Chondrocyte (in vitro differentiated cells): ENCODE measurements around the gene FER1L5. TPM values are rescaled to one million over a fixed set of nuclear protein-coding genes. Genes with fewer than 3 reads are reported as not detected.
A peak's percentile ranks its signal among the peaks of the same experiment; 100 is the strongest.

ENCODE experiments used
- DNase-seq: peaks from one replicate; pipeline ENCODE4 v3.0.0; 2021; ENCODE audit warnings: mixed read lengths, low spot score
- H3K27ac Mint-ChIP-seq: one replicate; pipeline ENCODE4 v1.8.0; 2021; ENCODE audit warnings: mild to moderate bottlenecking, moderate library complexity, mixed read lengths; ENCODE audit not compliant: unreplicated experiment
- H3K27me3 Mint-ChIP-seq: 2 replicates; pipeline ENCODE4 v1.8.0; 2021; ENCODE audit warnings: low read depth, mixed read lengths
- H3K36me3 Mint-ChIP-seq: 2 replicates; pipeline ENCODE4 v1.8.0; 2021; ENCODE audit warnings: low read depth, mixed read lengths
- H3K4me1 Mint-ChIP-seq: 2 replicates; pipeline ENCODE4 v1.8.0; 2021; ENCODE audit warnings: low read depth, mild to moderate bottlenecking, mixed read lengths
- H3K4me3 Mint-ChIP-seq: one replicate; pipeline ENCODE4 v1.8.0; 2021; ENCODE audit warnings: mild to moderate bottlenecking, moderate library complexity, mixed read lengths; ENCODE audit not compliant: unreplicated experiment
- H3K9me3 Mint-ChIP-seq: 2 replicates; pipeline ENCODE4 v1.8.0; 2021; ENCODE audit warnings: low read depth, mixed read lengths
- CTCF ChIP-seq: fragments of 200-600 bp; sonication (generic); IDR thresholded peaks from 2 replicates; pipeline ENCODE4 v1.5.0; 2021; ENCODE audit warnings: antibody characterized with exemption, mild to moderate bottlenecking, moderate library complexity
- total RNA-seq: library from RNA; stranded (reverse); gene quantifications from 3 replicates; pipeline ENCODE4 v1.2.1, GENCODE V29; 2021

The FER1L5 gene
- total RNA-seq, 1 donor from 2014 or later, result not detected

GRCh38 chr2:96729748-96730147, 87.2 kb downstream of the FER1L5 start:
- DNase-seq, result no peak
- H3K36me3 Mint-ChIP-seq, result peaks cover 30% of the 10 kb centered on the region
- no peaks in the 10 kb centered on the region for H3K27me3 Mint-ChIP-seq
- H3K9me3 Mint-ChIP-seq, result no peaks in the 10 kb centered on the region
- H3K27ac Mint-ChIP-seq, result peak overlapping the region; percentile 20
- H3K4me3 Mint-ChIP-seq, result no peak overlapping the region
- H3K4me1 Mint-ChIP-seq, result peaks cover 15% of the 10 kb centered on the region
- no peak for TF ChIP-seq CTCF

- Mint-ChIP-seq H3K9me3 (no peaks in the 10 kb centered on the region), H3K27ac (peak overlapping the region; percentile 57), H3K27me3 (no peaks in the 10 kb centered on the region), H3K4me3 (no peak overlapping the region), H3K4me1 (peaks cover 15% of the 10 kb centered on the region), H3K36me3 (peaks cover 30% of the 10 kb centered on the region)
- no peak for DNase-seq
- TF ChIP-seq CTCF, result no peak
These were observed 87.6 kb downstream of the FER1L5 start for GRCh38 chr2:96730212-96730611.

- no peak overlapping the region for H3K27ac Mint-ChIP-seq
These were observed 91.4 kb downstream of the FER1L5 start for GRCh38 chr2:96733931-96734330.

GRCh38 chr2:96734880-96735583, 92.5 kb downstream of the FER1L5 start:
- Mint-ChIP-seq H3K36me3 (peaks cover 20% of the 10 kb centered on the region), H3K4me3 (no peak overlapping the region), H3K9me3 (no peaks in the 10 kb centered on the region), H3K27me3 (no peaks in the 10 kb centered on the region), H3K27ac (no peak overlapping the region), H3K4me1 (peaks cover 32% of the 10 kb centered on the region)
- TF ChIP-seq CTCF, result no peak
- DNase-seq, result no peak

More at GRCh38 chr2:96733931-96734330, 91.4 kb downstream of the FER1L5 start:
- TF ChIP-seq CTCF, result no peak
- H3K36me3 Mint-ChIP-seq, result peaks cover 19% of the 10 kb centered on the region
- peaks cover 26% of the 10 kb centered on the region for H3K4me1 Mint-ChIP-seq
- no peaks in the 10 kb centered on the region for H3K27me3 Mint-ChIP-seq
- no peak overlapping the region for H3K4me3 Mint-ChIP-seq
- no peak for DNase-seq
- H3K9me3 Mint-ChIP-seq, result no peaks in the 10 kb centered on the region

GRCh38 chr2:96737251-96737650, 94.7 kb downstream of the FER1L5 start:
- Mint-ChIP-seq H3K4me1 (peaks cover 26% of the 10 kb centered on the region), H3K9me3 (no peaks in the 10 kb centered on the region), H3K4me3 (no peak overlapping the region), H3K36me3 (peaks cover 12% of the 10 kb centered on the region), H3K27ac (no peak overlapping the region), H3K27me3 (no peaks in the 10 kb centered on the region)
- DNase-seq, result no peak
- no peak for TF ChIP-seq CTCF
